OCI-M1 (cell line): ENCODE data around the gene ZNF653.

Experiments used
- DNase-seq: peaks from one replicate; lab custom pipeline; 2025; lab: John Stamatoyannopoulos, UW

ZNF653 gene

DNA sequence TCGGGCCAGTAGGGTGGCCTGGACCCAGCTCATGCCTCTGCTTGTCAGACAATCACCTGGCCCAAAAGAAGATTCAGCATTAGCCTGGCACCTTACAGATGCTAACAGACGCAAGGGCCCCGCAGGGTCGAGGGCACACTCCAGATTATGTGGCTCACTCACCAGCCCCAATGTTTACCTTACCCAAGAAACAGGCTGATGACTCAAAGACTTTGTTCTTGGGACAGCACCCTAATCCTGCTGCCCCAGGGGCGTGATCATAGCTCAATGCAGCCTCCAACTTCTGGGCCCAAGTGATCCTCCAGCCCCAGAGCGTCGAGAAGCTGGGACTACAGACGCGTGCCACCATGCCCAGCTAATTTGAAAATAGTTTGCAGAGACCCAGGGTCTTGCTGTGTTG lies 13.5 kb upstream of the ZNF653 start:
- no peak for DNase-seq

- no peak for DNase-seq
Observed at GRCh38 chr19:11513946-11514345, 8.3 kb upstream of the ZNF653 start.

DNA sequence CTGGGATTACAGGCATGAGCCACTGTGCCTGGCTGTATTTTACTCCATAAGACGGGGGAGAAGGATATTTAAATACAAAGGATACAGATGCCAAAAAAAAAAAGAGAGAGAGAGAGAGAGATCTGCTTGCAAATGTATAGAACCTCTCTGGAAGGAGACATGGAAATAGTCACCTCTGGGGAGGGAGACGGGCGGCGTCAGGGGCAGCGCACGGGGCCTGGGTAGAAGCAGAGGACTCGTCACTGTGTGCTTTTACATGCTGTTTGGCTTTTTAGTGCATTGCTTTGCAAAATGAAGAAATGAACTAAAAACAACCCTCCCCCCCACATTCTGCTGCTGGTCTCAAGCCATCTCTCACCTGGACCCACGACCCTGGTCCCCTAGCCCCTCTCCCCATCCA lies 4.8 kb upstream of the ZNF653 start:
- no peak for DNase-seq

GRCh38 chr19:11507370-11508078 lies 1.9 kb upstream of the ZNF653 start:
- no peak for DNase-seq

DNA sequence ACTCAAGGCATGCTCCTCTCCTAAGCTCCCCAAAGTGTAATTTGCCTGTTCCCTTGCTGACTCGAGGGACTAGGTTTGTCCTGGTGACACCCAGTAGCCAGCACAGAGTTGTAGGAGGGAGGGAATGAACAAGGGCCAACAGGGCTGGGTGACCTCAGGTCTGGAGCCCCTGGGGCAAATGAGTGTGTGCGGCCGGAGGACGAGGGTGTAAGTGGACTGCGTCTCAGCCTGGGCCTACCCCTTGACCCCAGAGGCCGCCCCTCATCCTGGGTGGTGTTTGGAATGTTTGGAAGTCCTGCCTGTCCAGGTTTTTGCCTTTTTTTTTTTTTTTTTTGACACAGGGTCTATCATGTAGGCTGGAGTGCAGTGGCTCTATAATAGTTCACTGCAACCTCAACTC lies 1.3 kb upstream of the ZNF653 start:
- no peak for DNase-seq

DNA sequence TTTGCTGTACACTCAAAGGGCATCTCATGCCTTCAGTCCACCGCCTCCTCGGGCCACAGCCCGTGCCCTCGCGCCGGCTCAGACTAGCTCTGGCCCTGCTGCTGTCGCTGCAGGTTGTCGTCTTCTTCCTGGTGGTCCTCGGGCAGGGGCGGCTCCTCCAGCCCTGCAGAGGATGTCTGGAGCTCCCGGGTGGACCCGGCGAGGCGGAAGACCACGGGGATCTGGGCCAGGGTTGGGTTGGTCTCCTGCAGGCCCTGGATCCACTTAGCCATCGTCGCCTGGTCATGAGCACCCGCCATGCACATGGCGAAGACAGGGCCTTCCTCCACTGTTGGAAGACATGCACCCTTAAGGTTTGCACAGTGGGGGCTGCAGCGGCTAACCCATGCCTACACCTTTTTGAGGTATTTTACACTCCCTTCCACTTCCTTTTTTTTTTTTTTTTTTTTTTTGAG lies 489 bp upstream of the ZNF653 start:
- peak; percentile 69 for DNase-seq

GRCh38 chr19:11505032-11505503 lies 571 bp downstream of the ZNF653 start:
- peak; percentile 100 for DNase-seq

- no peak for DNase-seq
Observed at GRCh38 chr19:11504502-11505031, 1.1 kb downstream of the ZNF653 start.

DNA sequence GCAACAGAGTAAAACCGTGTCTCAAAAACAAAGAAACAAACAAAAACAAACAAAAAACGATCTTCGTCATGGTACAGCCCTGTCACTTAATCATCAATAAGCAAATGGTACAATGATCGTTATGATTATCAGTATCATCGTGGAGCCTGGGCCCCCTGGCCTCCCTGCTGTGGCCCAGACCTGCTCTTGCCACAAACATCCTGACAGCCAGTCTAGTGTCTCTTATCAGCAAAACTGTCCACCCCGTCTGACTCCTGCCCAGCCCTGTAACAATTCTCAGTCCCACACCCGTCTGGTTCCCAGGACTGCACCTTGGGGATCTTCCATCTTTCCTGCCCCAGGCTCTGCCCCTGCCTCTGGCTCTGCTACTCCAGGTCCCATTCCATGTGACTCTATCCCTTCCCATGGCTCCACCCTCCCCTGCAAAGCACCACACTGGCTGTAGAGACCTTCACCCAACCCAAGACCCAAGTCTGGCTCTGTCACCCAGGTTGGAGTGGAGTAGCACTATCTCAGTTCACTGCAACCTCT lies 5.7 kb downstream of the ZNF653 start:
- peak; percentile 85 for DNase-seq

DNA sequence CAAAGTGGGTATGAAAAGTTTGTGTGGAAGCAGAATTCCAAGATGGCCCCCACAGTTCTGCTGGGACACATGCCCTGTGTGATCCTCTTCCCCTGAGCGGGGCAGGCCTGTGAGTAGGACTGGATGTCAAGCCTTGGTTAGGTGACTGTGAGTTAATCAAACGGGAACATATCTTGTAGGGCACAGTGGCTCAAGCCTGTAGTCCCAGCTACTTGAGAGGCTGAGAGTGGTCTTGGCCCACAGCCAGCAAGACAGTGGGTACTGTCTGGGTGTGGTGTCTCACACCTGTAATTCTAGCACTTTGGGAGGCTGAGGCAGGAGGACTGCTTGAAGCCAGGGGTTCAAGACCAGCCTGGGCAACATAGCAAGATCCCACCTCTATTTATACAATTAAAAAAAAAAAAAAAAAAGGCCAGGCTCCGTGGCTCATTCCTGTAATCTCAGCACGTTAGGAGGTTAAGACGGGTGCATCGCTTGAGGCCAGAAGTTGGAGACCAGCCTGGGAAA lies 6.4 kb downstream of the ZNF653 start:
- DNase-seq, result no peak

DNA sequence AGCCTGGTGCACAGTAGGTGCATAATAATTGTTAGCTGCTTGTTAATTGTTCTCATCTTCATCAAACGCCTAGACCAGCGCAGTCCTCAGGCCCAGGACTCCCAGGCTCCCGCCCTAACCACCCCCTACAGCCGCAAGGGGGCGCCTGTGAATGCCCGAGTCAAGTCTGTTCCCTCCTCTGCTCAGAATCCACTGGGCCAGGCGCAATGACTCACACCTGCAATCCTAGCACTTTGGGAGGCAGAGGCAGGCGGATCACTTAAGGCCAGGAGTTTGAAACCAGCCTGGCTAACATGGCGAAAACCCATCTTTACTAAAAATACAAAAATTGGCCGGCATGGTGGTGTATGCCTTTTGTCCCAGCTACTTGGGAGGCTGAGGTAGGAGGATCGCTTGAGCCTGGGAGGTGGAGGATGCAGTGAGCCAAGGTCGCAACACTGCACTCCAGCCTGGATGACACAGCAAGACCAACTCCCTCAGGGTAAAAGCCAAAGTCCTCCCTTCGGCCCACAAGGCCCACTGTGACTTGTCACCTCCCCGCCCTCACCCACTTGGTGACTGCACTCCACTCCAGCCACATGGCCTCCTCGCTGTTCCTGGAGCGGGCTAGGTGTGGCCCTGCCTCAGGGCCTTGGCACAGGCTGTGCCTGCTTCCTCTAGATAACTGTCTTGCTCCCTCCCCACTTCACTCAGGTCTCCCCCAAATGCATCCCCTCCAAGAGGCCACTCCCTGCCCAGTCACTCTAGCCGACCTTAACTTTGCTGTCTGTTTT lies 9.1 kb downstream of the ZNF653 start:
- peak; percentile 97 for DNase-seq

DNA sequence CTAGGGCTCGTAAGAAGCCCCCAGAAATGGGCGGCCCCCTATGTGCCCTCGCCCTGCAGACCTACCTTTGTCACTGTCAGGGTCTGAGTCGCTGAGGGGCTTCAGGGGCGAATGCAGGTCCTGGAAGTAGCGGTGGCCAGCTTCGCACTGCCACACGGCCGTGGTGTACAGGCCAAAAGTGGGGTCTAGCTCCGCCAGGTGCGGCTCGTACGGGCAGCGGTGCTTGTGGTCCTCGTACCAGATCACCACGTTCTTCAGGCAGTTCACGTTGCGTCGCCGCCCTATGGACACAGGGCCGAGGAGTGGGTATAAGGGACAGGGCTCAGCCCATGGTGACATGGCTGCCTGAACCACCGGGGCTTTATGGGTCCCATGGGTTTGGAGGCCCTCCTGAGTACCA lies 9.8 kb downstream of the ZNF653 start:
- DNase-seq, result no peak

DNA sequence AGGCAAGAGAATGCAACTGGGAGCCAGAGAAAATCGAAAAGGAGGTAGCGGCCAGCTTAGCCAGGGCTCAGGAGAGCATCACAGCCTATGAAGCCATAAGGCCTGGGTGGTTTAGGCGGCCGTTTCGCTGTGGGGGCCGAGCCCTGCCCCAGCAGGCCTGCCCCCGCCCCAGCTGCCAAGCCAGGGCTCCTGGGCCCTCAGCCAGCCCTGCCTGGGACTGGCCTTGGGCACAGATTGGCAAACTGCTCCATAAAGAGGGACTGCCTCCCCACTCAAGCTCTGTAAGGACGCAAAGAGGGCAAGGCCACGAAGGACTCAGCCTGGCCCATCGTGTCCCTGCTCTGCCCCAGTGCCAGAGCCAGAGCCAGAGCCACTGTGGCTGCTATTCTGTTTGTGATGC lies 10.2 kb downstream of the ZNF653 start:
- DNase-seq, result no peak

DNA sequence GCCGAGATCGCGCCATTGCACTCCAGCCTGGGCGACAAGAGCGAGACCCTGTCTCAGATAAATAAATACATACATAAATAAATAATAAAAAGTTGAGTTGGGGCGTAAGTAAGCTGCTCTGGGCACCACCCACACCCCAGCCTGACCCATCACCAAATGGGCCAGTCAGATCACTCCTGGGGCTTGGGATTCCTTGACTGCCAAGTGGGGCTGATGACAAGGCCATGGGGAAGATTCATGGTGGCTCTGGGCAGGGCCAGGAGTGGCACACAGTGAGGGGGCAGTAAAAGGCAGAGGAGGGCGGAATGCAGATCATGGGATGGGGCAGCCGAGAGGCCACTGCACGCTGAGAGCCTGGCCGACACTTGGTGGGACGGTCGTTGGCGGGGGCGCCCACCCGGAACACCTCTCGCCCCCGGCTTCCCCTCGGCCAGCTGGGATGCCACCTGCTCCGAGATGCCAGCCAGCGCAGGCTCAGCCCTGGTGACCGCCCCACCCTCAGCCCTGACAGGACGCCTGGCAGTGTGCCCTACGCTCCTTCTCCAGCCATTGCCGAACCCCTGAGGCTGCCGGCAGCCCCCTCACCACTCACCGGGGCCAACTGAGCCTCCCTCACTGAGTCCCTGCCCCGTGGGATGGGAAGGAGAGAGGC lies 10.9 kb downstream of the ZNF653 start:
- no peak for DNase-seq

DNA sequence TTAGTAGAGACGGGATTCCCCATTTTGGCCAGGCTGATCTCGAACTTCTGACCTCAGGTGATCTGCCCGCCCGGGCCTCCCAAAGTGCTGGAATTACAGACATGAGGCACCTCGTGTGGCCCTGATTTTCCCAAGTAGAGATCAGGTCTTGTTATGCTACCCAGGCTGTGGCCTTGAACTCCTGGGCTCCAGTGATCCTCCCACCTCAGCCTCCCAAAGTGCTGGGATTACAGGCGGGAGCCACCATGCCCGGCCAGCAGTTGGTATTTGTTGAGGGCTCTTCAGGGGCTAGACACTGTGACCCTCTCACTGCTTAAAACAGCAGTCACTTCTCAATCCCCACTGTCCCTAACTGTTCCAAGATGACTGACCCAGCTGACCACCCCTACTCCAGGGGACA lies 16.3 kb downstream of the ZNF653 start:
- no peak for DNase-seq

GRCh38 chr19:11486661-11487503 lies 18.8 kb downstream of the ZNF653 start:
- no peak for DNase-seq

DNA sequence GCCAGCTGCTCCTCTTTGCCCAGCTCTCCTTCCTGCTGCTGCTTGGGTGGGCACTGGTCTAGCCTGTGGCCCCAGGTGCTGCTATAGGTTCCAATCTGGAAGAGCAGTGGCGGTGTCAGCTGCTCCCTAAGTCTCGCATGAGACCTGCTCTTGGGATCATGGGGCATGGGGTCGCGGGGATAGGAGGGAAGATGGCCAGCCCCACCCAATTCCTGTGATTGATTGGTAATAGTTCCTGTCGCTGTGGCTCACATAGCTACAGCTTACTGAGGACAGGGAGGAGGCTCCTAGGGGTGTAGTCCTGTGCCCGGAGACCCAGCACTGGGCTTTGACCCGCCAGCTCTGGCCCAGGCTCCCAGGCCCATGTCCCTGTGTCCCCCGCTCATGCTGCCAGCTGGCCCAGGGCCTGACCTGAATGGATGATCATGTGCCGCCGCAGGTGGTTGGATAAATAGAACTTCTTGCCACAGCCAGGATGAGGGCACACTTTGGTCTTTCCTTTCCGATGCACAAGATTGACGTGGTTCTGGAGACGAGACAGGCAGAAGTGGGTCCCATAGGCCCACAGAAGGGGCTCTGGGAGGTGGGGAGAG lies 20.3 kb downstream of the ZNF653 start:
- DNase-seq, result no peak

- no peak for DNase-seq
Observed at GRCh38 chr19:11483366-11484111, 22.1 kb downstream of the ZNF653 start.

GRCh38 chr19:11482384-11483050 lies 23.1 kb downstream of the ZNF653 start:
- DNase-seq, result peak; percentile 100
